T-helper 22 cell (primary cell): ENCODE measurements around the gene GRIN3A.
"Not testable (repeated sequence)": the region's sequence is repeated elsewhere in the genome, so short reads cannot be mapped to it uniquely, and the experiment has no call there.

Source experiments
- DNase-seq: peaks from one replicate; pipeline ENCODE4 v3.0.0-alpha.2; 2020; ENCODE audit warnings: low read depth

The GRIN3A gene

DNA sequence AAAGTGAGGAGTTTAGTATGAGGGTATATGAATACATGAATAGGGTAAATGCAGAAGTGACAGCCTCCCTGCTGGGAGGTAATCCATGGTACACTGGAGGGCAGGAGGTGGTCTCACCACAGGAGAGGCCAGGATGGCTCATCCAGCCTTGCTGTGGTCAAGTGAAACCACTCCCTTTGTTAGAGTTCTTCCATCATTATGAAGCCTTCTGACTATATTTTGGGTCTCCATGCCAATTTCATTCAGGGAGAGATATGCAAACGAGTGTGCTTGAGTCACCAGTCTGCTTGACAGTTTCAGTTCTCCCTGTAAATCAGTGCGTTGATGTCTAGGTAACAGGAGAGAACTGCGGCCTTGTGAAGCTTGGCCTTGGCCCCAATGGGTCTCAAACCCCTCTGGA is 160.1 kb downstream of the GRIN3A start:
- DNase-seq: no peak

GRCh38 chr9:101574731-101575333 is 163.6 kb downstream of the GRIN3A start:
- no peak for DNase-seq

DNA sequence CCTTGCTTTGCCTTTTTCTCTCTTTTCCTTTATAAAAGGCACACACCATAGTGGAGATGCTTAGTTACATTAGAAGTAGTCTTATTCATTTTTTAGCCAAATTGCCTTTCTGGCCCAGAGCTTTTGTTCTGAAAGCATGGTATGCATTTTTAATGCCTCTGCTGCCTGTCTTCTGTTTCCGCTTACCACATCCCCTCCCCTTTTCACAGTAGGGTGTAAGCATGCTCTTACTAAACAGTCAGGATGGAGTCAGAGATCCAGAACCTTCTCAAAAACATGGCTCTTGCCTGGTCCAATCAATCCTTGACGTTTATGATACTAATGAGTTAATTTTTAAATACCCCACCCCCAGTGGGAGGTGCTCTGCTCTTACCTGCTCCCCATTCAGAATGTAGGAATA is 166.1 kb downstream of the GRIN3A start:
- DNase-seq: no peak

GRCh38 chr9:101571114-101571513 is 167.3 kb downstream of the GRIN3A start:
- no peak for DNase-seq

DNA sequence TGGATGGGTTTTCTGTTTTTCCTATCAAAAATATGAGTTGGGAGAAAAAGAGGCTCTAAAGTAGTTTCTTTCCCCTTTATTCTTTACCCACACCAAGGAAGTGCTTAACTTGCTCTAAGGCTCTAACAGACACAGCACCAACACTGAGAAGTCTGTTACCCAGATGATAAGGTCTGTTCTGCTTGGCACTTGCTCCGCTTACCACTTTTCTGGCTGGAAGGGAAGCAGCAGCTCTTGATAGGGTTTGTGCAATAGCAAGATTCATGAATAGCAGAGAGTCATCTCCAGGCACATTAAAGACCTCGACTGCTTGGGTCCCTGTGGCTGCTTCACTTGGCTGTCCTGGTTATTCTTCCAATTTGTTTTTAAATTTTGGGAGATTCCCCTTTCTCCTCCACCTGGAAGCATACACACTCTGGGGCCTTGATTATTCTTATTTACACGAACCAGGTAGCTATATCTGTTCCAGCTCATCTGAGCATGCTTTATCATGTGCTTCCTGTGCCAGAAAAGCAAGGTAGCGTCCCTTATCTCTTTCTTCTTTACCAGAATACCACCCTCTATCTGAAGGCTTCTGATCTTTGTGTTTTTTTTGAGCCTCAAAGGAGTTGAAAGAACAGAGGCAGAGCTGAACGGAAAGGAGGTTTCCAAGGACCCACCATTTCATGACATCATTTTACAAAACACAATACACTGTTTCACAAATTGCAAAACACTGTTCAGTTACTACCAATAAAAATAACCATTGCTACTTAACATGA is 168.5 kb downstream of the GRIN3A start:
- no peak for DNase-seq

DNA sequence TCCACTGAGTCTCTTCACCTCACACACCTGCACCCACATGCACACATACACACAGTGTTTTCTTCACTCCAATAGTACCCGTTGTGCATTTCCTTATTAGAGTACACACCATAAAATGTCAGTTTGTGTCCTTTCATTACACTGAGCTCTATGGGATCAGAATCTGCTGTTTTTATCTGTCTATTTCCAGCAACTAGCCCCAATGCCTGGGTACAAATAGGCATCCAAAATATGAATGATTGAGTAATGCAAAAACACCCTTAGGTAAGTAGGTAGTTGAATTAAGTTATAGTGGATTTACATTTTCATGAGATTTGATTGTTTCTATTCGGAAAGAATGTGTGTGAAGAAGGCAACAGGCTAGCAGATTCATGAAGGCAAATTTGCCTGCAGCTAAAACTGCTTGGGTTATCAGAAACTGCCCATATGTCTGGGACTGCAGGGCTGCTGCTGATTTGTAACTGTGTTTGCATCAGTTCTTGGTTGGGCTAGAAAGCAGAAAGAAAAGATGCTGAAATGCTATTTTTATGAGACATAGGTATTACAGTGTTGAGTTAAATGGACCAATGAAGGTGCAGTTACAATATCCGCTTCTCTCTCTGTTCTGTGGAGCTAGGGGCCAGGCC is 170.6 kb downstream of the GRIN3A start:
- DNase-seq: no peak

DNA sequence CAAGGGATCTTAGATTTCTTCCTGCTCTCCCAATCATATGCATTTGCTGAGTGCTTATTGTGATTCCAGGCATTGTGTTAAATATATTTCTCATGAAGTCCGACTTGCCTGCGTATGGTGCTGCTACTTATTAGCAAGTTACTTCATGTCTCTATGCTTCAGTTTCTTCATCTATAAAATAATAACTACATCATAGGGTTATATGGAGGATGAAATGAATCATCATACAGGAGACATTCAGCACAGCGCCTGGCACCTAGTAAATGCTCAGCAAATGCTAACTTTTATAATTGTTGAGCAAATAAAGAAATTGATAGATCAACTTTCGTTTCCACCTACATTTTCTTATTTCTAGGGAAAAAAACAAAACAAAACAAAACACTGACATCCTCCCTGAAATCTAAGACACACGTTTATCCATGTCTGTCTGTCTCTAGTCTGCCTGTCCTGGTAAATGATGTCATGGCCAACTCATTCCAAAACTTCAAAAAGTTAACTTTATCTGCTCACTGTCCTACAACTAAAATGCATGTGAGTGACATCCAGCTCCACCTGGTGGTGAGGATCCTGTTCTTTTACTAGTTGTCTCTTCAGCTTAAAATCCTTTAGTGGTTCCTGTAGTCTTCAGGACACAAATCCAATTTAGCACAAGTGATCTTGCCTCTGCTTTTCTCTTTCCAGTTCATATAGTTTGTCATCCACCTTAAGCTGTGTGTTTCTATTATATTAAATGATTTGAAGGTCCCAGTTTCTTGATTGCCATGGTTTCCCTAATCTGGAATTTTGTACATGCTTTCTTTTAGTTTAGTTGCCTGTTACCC is 171.3 kb downstream of the GRIN3A start:
- no peak for DNase-seq

GRCh38 chr9:101564252-101564651 is 174.2 kb downstream of the GRIN3A start:
- DNase-seq: no peak

DNA sequence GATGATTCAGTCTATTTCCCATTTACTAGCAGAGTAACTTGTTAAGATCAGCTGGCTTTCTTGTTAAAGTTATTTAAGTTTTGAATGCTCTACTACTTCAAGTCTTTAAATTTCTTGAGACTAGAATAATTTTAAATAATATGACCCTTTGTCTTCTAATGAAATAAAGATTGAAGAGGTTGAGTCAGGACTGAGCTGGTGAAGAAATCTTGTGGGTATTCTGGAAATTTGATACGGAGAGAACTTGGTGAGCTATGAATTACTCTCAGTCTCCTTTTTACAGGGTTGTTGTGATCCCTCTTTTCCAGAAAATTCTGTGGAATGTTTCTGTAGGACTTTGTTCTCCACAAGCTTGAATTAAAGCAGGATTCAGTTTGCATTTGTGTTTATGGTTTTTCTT is 175.5 kb downstream of the GRIN3A start:
- DNase-seq: no peak

DNA sequence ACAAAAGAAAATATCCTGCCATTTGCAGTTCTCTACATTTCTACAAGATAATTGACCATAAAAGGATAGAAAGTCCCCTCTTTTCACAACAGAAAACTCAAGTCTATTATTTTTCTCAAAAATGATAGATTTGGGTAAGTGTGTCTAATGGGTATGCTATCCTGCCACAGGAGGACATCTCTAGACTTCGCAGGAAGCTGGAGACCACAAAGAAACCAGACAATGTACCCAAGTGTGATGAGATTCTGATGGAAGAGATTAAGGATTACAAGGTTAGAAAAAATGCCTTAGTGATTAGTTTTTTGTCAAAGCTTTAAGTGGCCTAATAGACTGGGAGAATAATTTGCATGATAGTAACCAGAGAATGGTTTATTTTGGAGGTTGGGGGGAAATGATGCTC is 176.7 kb downstream of the GRIN3A start:
- DNase-seq: no peak

DNA sequence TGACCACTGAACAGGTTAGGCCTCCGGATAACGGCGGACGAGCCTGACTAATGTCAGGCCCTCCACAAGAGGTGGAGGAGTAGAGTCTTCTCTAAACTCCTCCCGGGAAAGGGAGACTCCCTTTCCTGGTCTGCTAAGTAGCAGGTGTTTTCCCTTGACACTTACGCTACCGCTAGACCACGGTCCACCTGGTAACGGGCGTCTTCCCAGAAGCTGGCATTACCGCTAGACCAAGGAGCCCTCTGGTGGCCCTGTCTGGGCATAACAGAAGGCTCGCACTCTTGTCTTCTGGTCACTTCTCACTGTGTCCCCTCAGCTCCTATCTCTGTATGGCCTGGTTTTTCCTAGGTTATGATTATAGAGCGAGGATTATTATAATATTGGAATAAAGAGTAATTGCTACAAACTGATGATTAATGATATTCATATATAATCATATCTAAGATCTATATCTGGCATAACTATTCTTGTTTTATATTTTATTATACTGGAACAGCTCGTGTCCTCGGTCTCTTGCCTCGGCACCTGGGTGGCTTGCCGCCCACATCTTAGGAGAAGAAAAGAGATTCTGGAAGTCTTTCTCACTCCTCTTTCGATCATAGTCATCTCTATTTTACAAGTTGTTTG is 188.9 kb downstream of the GRIN3A start:
- not testable (repeated sequence) for DNase-seq

DNA sequence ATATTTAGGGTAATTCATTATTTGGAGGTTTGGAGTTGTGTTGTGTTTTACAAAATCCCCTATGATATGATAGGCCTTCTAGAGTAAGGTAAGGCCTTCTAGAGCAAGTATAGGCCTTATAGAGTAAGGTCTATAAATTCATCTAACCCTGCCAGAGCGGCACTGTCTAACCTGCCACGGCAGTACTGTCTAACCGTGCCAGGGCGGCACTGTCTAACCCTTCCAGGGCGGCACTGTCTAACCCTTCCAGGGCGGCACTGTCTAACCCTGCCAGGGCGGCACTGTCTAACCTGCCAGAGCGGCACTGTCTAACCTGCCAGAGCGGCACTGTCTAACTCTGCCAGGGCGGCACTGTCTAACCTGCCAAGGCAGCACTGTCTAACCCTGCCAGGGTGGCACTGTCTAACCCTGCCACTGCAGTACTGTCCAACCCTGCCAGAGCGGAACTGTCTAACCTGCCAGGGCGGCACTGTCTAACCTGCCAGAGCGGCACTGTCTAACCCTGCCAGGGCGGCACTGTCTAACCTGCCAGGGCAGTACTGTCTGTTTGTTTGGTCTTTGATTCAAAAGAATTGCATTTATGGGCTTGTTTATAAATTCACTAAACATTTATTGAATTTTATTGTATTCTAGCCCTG is 195.2 kb downstream of the GRIN3A start:
- no peak for DNase-seq

GRCh38 chr9:101540069-101540468 is 198.4 kb downstream of the GRIN3A start:
- DNase-seq: no peak

- DNase-seq: no peak
Observed at GRCh38 chr9:101536938-101537337, 201.5 kb downstream of the GRIN3A start.

DNA sequence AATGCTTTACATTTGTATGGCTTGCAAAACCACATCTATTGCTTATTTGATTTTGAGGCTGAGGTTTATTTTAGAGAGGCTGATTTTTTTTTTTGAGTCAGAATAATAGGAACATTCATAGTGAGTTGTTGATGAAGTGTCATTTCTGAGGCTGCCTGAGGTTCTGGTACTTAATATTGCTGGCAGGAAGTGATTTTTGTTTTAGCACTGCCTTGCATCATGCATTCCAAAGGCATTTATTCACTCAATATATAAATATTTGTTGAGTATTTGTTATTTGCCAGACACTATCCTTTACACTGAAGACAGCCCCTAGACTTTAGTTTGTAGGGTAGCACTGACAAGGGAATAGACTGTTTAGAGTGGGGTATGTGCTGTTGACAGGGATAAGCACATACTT is 202.1 kb downstream of the GRIN3A start:
- no peak for DNase-seq

DNA sequence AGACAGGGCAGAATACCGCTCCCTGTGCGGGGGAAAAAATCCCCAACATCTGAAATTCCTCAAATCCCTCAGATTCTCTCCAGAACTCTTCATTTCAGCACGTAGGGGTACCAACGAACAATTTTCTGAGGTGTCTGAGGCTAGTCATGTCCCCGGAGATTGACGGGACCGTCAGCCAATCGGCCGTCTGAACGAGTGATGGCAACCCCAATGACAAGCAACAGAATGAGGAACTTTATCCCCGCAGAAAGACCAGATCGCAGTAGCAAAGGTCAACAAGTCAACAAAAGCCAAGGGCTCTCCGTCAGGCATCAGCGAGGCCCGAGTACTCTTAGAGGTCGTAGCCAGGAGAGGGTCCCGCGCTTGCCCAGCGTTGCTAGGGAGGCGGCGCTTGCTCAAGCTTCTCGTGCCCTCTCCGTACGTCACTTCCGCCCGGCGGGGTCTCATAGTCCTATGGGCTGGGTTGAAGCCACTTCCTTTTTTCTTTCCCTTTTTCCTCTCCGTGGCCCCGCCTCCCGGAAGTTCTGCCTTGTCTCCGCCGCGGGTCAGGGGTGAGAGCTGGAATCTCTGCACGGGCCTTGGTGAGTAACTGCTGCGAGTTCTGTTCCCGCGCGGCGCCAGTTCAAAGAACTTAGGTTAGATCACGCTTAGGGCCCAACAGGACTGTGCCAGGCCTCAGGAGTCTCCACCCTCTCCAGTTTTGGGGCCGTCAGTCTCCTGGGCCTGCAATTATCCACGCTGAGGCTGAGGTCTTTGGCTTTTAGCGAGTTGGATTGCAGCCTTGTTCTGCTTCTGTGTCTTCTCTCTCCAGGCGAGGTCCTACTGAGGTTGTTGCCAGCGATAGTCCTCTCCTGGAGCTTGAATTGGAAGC is 204.9 kb downstream of the GRIN3A start, which contains the start of gene RNF20:
Gene RNF20, plus strand, starts transcription at position 520 of the 871 bp plus-strand sequence. CDS start 1,571 bp downstream, outside the sequence.
- peak; percentile 99 for DNase-seq

DNA sequence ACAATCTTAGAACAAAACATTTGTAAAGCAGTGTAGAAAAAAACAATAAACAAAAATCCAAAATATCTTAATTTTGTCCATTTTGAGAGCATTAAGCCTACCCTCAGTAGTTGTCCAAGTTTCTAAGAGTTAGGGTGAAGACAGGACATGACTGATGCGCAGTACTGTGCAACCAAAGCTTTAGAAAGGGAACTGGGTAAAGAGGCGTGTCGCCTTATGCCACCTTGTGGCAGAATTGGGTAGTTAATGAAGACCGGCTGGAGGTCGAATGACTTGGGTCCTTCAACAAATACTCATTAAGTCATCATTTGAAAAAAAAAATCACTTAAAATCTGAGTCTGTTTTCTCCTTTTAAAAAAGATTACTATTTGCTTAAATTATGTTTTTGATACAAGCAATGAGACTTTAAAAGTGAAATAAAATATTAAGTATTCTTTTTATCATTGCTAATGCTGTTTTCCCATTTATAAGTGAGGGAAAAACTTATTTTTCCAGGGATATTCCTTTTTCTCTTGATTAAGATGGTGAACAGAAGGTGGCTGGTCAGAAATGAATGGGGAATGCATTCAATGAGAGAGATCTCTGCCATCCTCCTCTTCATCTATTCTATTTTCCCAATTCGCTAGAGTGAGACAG is 208.3 kb downstream of the GRIN3A start:
- DNase-seq: peak; percentile 22

GRCh38 chr9:101528015-101528414 is 210.4 kb downstream of the GRIN3A start:
- DNase-seq: no peak

- DNase-seq: no peak
Observed at GRCh38 chr9:101527066-101527465, 211.4 kb downstream of the GRIN3A start.

- DNase-seq: no peak
Observed at GRCh38 chr9:101524371-101524770, 214.1 kb downstream of the GRIN3A start.
